ENCODE measurements around the gene CTNS. TPM values are rescaled to one million over a fixed set of nuclear protein-coding genes. Genes with fewer than 3 reads are reported as not detected.

The CTNS gene
- total RNA-seq, 6 donors from 2014 or later, result 22.1 to 31.4 (median 25.3) TPM

DNA sequence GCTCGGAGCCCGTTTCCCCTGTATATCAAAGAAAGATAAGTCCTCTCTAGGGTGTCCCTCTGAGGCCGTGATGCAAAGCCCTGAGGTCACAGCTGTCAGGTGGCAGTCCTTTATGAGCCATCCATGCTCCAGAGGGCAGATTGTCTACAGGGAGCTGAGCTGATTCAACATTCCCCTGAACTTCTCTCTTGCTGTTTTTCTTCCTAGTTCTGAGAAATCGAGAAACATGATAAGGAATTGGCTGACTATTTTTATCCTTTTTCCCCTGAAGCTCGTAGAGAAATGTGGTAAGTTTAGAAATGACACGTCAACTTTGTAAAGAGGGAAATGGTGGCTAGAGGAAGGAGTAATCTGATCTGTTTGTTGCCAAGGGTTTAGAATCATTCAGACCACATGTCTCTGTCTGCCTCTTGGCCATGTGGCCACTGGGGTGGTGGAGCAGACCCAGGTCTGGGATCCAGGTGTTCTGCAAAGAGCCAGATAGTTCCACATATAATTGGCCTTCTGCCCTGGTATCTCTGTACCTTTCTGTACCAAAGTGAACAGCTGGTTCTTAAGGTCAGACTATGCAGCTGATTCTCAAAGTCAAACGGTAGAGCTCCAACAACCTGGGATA, 3.5 kb downstream of the CTNS start:
- no peak for TF ChIP-seq POLR2A (IDR thresholded peaks at IDR 0.05)
- TF ChIP-seq POLR2AphosphoS5 (IDR thresholded peaks at IDR 0.05), result no peak
- TF ChIP-seq, protein P1, sequence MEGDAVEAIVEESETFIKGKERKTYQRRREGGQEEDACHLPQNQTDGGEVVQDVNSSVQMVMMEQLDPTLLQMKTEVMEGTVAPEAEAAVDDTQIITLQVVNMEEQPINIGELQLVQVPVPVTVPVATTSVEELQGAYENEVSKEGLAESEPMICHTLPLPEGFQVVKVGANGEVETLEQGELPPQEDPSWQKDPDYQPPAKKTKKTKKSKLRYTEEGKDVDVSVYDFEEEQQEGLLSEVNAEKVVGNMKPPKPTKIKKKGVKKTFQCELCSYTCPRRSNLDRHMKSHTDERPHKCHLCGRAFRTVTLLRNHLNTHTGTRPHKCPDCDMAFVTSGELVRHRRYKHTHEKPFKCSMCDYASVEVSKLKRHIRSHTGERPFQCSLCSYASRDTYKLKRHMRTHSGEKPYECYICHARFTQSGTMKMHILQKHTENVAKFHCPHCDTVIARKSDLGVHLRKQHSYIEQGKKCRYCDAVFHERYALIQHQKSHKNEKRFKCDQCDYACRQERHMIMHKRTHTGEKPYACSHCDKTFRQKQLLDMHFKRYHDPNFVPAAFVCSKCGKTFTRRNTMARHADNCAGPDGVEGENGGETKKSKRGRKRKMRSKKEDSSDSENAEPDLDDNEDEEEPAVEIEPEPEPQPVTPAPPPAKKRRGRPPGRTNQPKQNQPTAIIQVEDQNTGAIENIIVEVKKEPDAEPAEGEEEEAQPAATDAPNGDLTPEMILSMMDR (IDR thresholded peaks at IDR 0.05), result no peak
- TF ChIP-seq EP300 (IDR thresholded peaks at IDR 0.05), result no peak
- H3K9me3 ChIP-seq, result no peaks in the 10 kb centered on the region
- no peak overlapping the region for H3K4me3 ChIP-seq
- H3K36me3 ChIP-seq, result peaks cover 0 to 15% (median 10%) of the 10 kb centered on the region in 4 donors
- 47 to 61% methylated on average over 7 of the region's 7 CpGs for WGBS, 2 donors
- peak overlapping the region in 2 of 4 donors; percentile 9 to 25 for H3K27ac ChIP-seq
- no peaks in the 10 kb centered on the region for H3K27me3 ChIP-seq
- peaks cover 15 to 57% (median 24%) of the 10 kb centered on the region in 4 donors for H3K4me1 ChIP-seq
- ATAC-seq (ENCODE audit: low FRiP score in 2 of 2) (no peak), DNase-seq (peak in 1 of 2 donors; percentile 36)

DNA sequence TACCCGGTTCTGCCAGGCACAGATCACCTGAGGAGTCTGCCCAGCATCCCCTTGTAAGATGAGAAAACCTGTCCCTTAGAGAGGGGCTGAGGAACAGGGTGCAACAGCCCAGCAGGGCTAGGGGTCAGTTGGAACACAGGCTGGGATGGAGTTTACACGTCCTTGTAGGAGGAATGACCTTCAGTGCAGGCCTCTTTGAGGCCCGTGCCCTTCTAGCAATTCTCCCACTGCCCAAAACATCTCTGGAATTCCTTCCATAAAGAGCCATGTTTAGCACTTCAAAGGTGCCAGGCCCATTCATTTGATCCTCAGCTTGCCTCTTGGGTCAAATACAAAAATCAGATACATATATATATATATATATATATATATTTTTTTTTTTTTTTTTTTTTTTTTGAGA, 4.5 kb downstream of the CTNS start:
- Histone ChIP-seq H3K27ac (peak overlapping the region in 2 of 4 donors; percentile 25 to 34), H3K4me3 (no peak overlapping the region), H3K4me1 (peaks cover 10 to 48% (median 21%) of the 10 kb centered on the region in 4 donors), H3K9me3 (no peaks in the 10 kb centered on the region), H3K36me3 (peaks cover 0 to 19% (median 10%) of the 10 kb centered on the region in 4 donors), H3K27me3 (no peaks in the 10 kb centered on the region)
- WGBS, 2 donors, result 88% methylated on average over 3 of the region's 3 CpGs
- TF ChIP-seq POLR2A (IDR thresholded peaks at IDR 0.05) (no peak), EP300 (IDR thresholded peaks at IDR 0.05) (no peak), POLR2AphosphoS5 (IDR thresholded peaks at IDR 0.05) (no peak)
- TF ChIP-seq, protein P1 (IDR thresholded peaks at IDR 0.05), result no peak
- no peak for DNase-seq
- no peak for ATAC-seq (ENCODE audit: low FRiP score in 2 of 2)

DNA sequence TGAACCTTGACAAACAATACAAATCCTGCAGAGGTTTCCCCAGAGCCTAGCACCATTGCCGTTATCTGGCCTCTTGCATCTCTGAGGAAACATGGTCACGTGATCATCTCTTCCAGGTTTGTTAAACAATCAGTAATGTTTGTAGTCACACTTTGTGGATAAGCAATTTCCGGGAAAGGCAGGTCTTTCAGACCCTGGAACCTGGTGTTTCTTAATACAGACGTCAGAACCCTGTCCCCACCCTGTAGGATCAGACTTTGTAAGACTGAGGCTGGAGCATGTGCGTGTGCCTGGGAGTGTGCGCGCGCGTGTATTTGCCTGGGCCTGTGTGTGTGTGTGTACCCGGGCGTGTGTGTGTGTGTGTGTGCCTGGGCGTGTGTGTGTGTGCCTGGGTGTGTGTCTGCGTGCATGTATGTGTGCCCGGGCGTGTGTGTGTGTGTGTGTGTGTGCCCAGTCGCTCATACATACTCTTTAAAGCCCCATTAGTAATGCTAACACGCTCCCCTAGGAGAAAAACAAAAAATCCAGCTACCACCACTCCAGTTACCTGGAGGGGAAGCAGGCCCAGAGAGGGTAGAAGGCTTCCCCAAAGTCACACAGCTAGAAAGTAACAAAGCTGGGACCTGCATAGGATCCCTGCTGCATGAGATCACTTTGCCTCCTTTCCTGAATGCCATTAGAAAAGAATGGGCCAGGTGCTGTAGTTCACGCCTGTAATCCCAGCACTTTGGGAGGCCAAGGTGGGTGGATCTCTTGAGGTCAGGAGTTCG, 5.3 kb downstream of the CTNS start:
- no peaks in the 10 kb centered on the region for H3K27me3 ChIP-seq
- no peak overlapping the region for H3K4me3 ChIP-seq
- ATAC-seq (ENCODE audit: low FRiP score in 2 of 2) (no peak), DNase-seq (peak in 1 of 2 donors; percentile 39)
- WGBS, 2 donors, result 72 to 73% methylated on average over 17 to 19 of the region's 19 CpGs
- peaks cover 0 to 19% (median 10%) of the 10 kb centered on the region in 4 donors for H3K36me3 ChIP-seq
- H3K4me1 ChIP-seq, result peaks cover 10 to 46% (median 21%) of the 10 kb centered on the region in 4 donors
- peak in 1 of 4 donors; percentile 63 for TF ChIP-seq EP300 (IDR thresholded peaks at IDR 0.05)
- TF ChIP-seq, protein P1 (IDR thresholded peaks at IDR 0.05), result no peak
- H3K9me3 ChIP-seq, result no peaks in the 10 kb centered on the region
- H3K27ac ChIP-seq, result peak overlapping the region in 2 of 4 donors; percentile 9 to 57

DNA sequence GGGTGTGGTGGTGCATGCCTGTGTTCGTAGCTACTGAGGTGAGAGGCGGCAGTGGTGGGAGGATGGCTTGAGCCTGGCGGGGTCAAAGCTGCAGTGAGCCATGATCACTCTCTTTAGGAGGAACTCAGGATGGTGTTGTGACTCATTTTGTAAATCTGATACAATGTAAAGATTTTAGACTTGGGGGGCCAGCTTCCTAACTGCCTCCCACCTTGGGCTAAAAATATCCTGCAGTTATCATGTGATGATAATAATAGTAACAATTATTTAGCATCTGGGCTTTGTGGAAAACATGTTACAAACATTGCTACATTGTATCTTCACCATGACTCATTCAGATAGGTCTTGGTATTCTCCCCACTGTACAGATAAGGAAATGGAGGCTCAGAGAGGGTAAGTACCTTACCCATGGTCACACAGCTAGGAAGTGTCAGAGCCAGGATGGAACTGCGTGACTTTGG, 7.4 kb downstream of the CTNS start:
- Histone ChIP-seq H3K27me3 (no peaks in the 10 kb centered on the region), H3K4me3 (no peak overlapping the region), H3K27ac (no peak overlapping the region), H3K4me1 (peaks cover 0 to 28% (median 13%) of the 10 kb centered on the region in 4 donors), H3K36me3 (peaks cover 0 to 38% (median 22%) of the 10 kb centered on the region in 4 donors), H3K9me3 (no peaks in the 10 kb centered on the region)
- no peak for DNase-seq
- no peak for ATAC-seq (ENCODE audit: low FRiP score in 2 of 2)
- WGBS, 2 donors, result 93 to 98% methylated on average over 3 to 4 of the region's 4 CpGs
- TF ChIP-seq EP300 (IDR thresholded peaks at IDR 0.05), result no peak
- TF ChIP-seq POLR2A (IDR thresholded peaks at IDR 0.05), result no peak
- no peak for TF ChIP-seq POLR2AphosphoS5 (IDR thresholded peaks at IDR 0.05)
- TF ChIP-seq, protein P1 (IDR thresholded peaks at IDR 0.05), result no peak
